GM12801 (cell line): ENCODE data around the gene NUDT4.

Source experiments
- TF ChIP-seq, protein P1 (sequence below): IDR thresholded peaks from one replicate; pipeline ENCODE4 v1.5.1; 2011; ENCODE audit warnings: control low read depth; ENCODE audit not compliant: insufficient read length; ENCODE audit errors: extremely low read depth

Gene NUDT4

GRCh38 chr12:93358821-93359220, 18.9 kb upstream of the NUDT4 start:
- TF ChIP-seq, protein P1, sequence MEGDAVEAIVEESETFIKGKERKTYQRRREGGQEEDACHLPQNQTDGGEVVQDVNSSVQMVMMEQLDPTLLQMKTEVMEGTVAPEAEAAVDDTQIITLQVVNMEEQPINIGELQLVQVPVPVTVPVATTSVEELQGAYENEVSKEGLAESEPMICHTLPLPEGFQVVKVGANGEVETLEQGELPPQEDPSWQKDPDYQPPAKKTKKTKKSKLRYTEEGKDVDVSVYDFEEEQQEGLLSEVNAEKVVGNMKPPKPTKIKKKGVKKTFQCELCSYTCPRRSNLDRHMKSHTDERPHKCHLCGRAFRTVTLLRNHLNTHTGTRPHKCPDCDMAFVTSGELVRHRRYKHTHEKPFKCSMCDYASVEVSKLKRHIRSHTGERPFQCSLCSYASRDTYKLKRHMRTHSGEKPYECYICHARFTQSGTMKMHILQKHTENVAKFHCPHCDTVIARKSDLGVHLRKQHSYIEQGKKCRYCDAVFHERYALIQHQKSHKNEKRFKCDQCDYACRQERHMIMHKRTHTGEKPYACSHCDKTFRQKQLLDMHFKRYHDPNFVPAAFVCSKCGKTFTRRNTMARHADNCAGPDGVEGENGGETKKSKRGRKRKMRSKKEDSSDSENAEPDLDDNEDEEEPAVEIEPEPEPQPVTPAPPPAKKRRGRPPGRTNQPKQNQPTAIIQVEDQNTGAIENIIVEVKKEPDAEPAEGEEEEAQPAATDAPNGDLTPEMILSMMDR: no peak

DNA sequence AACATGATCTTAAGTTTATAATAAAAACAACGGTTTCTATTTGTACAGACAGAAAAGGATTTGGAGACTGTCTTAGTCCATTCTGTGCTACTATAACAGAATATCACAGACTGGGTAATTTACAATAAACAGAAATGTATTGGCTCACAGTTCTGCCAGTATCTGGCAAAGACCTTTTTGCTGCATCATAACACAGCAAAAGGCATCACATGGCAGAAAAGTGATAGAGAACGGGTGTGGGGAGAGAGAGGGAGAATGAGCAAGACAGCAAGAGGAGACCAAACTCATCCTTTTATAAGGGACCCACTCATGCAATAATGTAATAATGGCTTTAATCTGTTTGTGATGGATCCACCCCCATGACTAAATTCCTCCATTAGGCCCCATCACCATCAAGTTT, 17.0 kb upstream of the NUDT4 start:
- TF ChIP-seq, protein P1: no peak

- TF ChIP-seq, protein P1: no peak
These were observed 16.4 kb upstream of the NUDT4 start for GRCh38 chr12:93361151-93361919.

DNA sequence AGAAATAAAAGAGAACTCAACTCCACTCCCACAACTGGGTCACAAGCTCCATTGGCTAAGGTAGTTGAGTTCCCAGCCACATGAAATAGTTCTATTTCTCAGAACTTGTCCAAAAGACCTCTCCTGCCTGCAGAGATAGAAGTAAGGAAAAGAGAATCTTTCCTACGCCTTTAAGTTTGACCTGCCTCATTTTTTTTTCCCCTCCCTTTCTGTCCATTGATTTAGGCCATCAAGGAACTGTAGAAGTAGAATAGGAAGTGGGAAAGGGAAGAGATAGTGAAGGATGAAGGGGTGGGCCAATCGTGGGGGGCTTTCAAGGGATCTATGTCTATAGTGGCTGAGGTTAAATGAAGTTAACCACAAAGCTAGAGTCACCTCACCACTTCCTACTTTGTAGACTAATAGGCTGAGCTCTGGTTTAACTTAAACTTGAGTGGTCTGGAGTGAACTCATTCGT, 13.9 kb upstream of the NUDT4 start:
- TF ChIP-seq, protein P1: no peak

- TF ChIP-seq, protein P1: no peak
These were observed 11.9 kb upstream of the NUDT4 start for GRCh38 chr12:93365616-93366405.

DNA sequence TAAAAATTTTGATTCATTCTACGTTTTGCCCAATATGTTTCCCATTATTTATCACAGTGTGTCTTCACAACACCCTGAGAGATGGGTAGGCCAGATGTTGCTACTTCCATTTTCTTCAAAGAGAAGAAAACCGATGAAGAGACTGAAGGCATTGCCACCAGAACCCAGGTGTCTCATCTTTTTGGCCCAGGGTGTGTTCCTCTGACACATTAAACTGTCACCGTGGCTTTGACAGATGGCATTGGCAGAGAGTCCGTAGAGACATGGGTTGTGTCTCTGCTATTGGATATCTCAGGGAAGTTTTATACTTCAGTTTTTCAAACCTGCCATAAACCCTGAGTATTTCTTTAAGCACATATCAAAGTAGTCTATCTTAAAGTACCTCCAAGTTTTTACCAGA, 11.3 kb upstream of the NUDT4 start:
- TF ChIP-seq, protein P1: no peak

GRCh38 chr12:93368766-93369165, 9.0 kb upstream of the NUDT4 start:
- TF ChIP-seq, protein P1: no peak
